Stimulated activated CD4-positive, alpha-beta T cell treated with anti-CD3 and anti-CD28 coated beads, Interleukin-4, amount 100 ng/mL, for 24 hours (primary cell): ENCODE data around the gene ARAF.
"Not testable (repeated sequence)": the region's sequence is repeated elsewhere in the genome, so short reads cannot be mapped to it uniquely, and the experiment has no call there.

ENCODE experiments used
- DNase-seq: peaks from one replicate; pipeline ENCODE4 v3.0.0-alpha.2; 2020

Gene ARAF

GRCh38 chrX:47586043-47586787 is 25.2 kb downstream of the ARAF start:
- DNase-seq: no peak

DNA sequence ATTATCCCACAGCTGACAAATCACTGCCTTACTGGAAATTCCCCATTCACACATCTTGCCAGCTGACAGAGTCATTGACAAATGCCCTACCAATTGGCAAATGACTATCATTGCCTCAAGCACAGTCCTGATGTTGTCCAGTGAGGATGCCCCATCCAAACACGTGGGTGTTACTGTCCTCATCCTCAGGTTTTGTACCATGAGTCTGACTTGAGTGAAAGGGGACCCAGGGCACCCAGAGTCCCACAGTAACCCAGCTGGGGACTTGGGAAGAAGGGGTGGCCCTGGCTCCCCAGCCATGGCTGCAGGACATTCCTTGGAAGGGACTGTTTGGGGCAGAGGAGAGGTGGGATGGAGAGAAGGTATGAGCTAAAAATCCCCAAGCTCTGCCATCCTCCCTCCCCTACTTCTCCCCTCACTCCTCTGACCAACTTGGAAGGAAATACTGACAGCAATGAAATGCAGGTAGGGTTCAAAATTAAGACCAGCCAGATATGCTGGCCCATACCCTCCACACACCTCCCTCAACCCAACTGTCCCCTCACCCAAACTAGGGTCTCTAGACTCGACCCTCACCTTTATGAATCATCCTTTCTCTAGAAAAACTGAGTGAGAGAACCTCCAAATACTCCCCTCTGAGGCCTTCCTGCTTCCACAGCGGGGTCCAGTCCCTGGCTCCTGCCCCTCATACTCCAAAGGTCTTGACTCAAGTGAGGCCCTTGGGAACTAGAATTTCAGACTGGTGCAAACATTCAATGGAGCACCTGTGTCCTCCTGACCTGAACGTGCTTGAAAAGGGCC is 26.3 kb downstream of the ARAF start:
- no peak for DNase-seq

- no peak for DNase-seq
Measured at GRCh38 chrX:47587906-47588735, 27.1 kb downstream of the ARAF start.

DNA sequence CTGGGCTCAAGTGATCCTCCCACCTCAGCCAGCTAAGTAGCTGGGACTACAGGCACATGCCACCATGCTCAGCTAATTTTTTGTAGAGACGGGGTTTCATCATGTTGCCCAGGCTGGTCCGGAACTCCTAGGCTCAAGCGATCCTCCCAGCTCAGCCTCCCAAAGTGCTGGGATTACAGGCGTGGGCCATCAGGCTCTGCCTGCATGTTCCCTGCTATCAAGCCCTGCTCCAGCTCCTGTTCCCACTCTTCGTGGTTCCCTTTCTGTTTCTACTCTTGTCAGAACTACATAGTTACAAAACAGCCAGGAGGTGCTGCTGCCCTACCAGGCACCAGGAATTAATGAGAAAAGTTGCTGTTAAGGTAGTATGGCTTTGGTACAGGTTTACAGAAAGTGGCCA is 30.0 kb downstream of the ARAF start:
- no peak for DNase-seq

DNA sequence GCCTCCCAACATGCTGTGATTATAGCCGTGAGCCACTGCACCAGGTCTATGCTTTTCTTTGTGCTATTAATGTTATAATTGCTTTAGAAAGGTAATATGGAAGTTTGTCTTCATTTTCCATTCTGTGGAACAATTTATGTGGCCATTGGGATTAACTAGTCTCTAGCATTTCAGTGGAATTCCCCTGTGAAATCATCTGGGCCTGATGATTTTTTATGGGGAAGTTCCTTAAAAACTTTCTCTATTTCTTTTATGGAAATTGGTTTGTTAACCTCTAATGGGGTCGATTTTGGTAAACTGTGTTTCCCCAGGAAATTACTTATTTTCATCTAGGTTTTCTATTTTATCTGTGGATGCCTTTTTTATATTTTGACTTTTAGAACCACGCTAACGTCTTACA is 32.5 kb downstream of the ARAF start:
- no peak for DNase-seq

DNA sequence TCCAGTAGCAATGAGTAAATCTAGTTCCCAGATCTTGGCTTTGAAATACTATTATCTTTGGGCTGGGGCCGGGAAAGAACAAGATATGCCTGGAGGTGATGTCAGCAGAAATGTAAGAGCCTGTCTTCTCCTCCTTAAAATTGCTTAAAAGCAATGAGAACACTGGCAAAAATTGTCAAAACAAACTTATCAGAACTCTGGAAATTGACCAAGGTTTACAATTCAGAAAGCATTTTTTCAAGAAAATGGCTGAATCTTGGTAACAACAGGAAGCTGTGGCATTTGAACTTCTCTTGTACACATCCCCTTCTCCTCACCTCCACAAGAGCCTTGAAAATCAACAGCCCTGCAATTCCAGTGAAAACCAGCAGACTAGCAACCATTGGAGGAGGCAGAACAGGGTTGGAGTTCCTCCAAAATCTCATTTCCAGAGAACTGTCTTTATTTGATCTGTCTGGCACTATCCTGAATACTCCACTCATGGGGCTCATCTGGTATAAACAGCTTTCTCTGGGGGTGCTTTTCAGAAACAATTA is 34.8 kb downstream of the ARAF start:
- DNase-seq: no peak

DNA sequence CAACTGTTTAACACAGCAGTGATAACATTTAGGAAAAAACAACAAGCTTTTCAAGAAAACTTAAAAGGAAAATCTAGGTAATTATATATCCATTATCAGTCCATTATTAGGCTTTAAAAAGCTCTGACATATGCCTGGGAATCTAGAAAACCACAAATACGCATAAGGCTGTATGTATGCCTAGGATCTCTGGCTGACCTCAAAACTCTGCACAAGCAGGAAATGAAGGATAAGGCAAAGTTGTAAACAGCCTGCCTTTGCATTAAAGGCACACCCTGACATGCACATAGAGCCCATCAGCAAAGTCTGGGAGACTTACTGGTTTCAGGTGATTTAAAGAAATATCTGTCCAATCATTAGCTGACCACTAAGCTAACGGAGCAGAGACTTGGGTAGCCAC is 35.3 kb downstream of the ARAF start:
- no peak for DNase-seq

DNA sequence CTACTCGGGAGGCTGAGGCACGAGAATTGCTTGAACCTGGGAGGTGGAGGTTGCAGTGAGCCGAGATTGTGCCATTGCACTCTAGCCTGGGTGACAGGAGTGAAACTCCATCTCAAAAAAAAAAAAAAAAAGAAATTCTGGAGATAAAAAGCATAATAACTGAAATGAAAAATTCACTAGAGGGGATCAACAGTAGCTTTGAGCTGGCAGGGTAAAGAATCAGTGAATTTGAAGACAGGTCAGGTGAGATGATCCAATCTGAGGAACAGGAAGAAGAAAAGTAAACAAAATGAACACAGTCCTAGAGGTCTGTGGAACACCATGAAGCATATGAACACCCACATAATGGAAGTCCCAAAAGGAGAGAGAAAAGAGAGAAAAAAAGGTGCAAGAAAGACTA is 36.2 kb downstream of the ARAF start:
- DNase-seq: no peak

GRCh38 chrX:47603125-47603524 is 42.1 kb downstream of the ARAF start:
- DNase-seq: not testable (repeated sequence)

- DNase-seq: no peak
Measured at GRCh38 chrX:47605024-47605423, 44.0 kb downstream of the ARAF start.

DNA sequence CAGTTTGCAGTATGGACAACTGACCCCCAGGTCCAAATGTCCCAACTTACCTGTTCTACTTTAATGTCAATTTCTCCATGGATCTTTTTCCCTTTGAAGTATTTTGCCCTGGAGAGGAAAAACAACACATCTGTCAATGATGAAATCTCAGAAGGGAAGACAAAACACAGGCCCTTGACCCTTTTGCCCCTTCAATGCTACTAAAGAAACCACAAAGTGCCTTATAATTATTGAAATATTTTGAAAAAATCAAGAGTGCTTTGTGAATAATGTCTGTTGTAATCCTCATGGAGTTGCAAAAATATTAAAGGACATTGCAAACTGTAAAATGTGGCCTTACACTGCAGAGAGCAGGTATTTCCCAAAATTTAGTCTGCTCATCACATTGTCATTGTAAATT is 46.1 kb downstream of the ARAF start:
- DNase-seq: no peak

DNA sequence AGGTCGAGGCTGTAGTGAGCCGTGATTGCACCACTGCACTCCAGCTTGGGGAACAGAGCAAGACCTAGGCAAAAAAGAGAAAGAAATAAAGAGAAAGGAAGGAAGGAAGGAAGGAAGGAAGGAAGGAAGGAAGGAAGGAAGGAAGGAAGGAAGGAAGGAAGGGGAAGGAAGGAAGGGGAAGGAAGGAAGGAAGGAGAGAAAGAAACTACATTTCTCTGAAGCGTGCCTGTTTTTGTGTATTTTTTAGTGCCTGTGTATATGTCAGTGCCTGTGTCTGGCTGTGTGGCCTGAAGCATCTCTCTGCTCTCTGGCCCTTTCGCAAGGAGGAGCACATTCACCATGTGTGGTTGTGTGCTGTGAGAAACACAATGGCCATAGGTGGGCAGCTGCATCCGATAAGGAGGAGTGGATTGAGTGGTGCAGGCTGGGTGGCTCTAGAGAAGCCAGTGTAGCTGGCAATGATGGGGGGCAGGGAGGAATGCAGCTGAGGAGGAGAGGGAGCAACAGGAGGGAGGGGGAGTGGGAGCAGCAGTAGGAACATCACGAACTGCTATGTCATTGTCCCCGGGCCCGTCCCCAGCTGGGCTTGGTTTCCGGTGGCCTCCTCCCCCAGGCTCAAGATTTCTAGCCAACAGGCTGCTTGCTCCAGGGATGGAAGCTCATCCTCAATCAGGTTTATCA is 47.3 kb downstream of the ARAF start:
- DNase-seq: no peak

GRCh38 chrX:47610511-47610910 is 49.5 kb downstream of the ARAF start:
- DNase-seq: no peak

DNA sequence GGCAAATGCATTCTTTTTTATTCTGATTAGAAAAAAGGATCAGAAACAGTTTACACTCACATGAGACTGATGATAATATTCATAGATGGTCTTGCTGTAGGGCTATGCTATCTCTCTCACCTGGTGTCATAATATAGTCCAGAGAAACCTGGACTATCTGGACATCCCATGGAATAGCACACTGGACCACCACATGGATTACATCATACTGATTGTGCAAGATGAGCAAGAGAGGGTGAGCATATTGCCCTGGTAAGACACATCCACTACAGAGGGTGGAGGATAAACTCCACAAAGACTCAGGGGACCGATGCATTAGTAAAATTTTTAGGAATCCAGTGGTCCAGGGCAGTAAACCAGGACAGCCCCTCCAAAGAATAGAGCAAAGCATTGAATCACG is 50.5 kb downstream of the ARAF start:
- no peak for DNase-seq

- DNase-seq: no peak
Measured at GRCh38 chrX:47611926-47612325, 50.9 kb downstream of the ARAF start.

- DNase-seq: no peak
Measured at GRCh38 chrX:47612418-47612817, 51.4 kb downstream of the ARAF start.

DNA sequence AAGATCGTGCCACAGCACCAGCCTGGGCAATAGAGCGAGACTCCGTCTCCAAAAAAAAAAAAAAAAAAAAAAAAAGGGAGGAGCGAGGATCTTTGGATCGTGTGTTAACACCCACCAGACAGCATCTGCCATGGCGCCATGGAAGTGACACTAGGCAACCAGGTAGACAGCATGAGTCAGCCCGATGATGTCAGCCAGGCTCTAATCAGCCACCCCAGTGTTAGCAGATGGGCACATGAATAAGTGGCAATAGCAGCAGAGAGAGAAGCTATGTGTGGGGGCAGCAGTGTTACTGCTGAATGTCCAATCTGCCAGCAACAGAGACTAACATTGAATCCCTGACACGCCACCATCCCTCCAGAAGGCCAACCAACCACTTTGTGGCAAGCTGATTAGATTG is 52.1 kb downstream of the ARAF start:
- DNase-seq: no peak

GRCh38 chrX:47614618-47615017 is 53.6 kb downstream of the ARAF start:
- DNase-seq: no peak

- no peak for DNase-seq
Measured at GRCh38 chrX:47618923-47619485, 58.0 kb downstream of the ARAF start.

- DNase-seq: peak; percentile 80
Measured at GRCh38 chrX:47619486-47620302, 58.7 kb downstream of the ARAF start, which contains the start of gene SYN1. Gene SYN1 (minus strand): TSS chrX:47619857. CDS start chrX:47619728, 129 bp downstream.

GRCh38 chrX:47620303-47620685 is 59.3 kb downstream of the ARAF start:
- DNase-seq: no peak
